Loucy (cell line): Measurements from ENCODE around the gene FOXC2.

ENCODE experiments used
- EZH2phosphoT487 ChIP-seq: fragments of 200-600 bp; IDR thresholded peaks from 2 replicates; pipeline ENCODE4 v1.6.1; 2018; ENCODE audit warnings: antibody characterized with exemption, mild to moderate bottlenecking, moderate library complexity, borderline replicate concordance
- TF ChIP-seq, protein P1 (sequence below): fragments of 200-600 bp; sonication (generic); conservative IDR thresholded peaks from 2 replicates; pipeline ENCODE4 v1.5.1; 2014; ENCODE audit warnings: mild to moderate bottlenecking, antibody characterized with exemption, low read length

DNA sequence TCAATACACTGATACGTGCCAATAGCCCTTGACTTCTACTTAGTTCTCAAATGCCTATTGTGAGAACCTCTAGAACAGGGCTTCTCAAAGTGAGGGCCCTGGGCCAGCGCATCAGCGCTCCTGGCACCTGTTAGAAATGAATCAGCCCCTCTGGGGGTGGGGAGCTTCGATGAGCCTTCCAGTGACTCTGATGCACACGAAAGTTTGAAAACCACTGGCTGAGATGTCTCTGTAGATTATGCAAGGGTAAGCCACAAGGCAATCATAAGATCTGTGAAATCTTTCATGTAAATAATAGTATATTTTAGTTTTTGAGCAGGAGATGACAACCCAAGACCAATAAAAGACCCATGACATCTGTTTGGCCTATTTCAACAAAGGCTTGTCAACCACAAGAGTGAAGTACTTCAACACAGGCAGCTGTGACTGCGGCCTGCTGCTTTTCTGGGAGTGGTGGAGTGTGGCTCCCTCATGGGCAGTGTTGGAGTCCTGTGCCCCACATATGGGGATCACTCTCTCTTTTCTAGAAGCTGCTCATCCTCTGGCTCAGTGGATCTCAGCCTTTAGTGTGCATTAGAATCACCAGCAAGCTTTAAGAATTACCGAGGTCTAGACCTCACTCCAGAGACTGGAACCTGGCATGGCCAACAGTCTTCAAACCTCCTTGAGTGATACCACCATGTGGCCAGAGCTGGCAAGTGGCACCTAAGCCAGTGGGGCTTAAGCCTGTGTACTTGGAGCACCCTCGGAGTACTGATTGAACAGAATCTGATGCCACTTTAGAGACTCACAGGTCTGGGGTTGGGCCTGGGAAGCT is 17.3 kb upstream of the FOXC2 start:
- TF ChIP-seq, protein P1, sequence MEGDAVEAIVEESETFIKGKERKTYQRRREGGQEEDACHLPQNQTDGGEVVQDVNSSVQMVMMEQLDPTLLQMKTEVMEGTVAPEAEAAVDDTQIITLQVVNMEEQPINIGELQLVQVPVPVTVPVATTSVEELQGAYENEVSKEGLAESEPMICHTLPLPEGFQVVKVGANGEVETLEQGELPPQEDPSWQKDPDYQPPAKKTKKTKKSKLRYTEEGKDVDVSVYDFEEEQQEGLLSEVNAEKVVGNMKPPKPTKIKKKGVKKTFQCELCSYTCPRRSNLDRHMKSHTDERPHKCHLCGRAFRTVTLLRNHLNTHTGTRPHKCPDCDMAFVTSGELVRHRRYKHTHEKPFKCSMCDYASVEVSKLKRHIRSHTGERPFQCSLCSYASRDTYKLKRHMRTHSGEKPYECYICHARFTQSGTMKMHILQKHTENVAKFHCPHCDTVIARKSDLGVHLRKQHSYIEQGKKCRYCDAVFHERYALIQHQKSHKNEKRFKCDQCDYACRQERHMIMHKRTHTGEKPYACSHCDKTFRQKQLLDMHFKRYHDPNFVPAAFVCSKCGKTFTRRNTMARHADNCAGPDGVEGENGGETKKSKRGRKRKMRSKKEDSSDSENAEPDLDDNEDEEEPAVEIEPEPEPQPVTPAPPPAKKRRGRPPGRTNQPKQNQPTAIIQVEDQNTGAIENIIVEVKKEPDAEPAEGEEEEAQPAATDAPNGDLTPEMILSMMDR: peak; percentile 26; the same call in 1 of the 2 replicates
- no peak for TF ChIP-seq EZH2phosphoT487
